GM12892 (cell line): Measurements from ENCODE around the gene WWC2.

ENCODE experiments used
- POLR2A ChIP-seq: IDR thresholded peaks from 2 replicates; pipeline ENCODE4 v1.6.1; 2011; ENCODE audit warnings: low read depth, low read length, control low read depth
- POLR2AphosphoS5 ChIP-seq: IDR thresholded peaks from 2 replicates; pipeline ENCODE4 v1.6.1; 2011; ENCODE audit warnings: low read depth, low read length, control low read depth
- TAF1 ChIP-seq: IDR thresholded peaks from 2 replicates; pipeline ENCODE4 v1.6.1; 2011; ENCODE audit warnings: low read depth, mild to moderate bottlenecking, control low read depth, low read length, borderline replicate concordance

DNA sequence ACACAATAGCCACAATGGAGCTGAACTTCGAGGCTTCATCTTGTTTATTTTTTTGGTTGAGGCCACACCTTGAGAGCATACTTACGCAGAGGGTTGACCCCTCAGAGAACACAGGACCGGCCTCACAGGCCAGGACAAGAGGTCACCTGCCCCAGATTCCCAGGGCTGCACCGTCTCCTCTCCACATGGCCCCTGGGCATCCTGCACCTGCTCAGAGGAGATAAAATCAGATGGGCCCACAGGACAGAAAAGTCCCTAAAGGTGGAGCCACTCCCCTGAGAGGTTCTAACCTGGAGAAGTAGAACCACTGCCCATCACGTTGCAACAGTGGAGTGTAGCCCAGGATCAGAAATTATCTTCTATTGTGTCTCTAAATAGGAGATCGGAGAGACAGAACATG, 224.2 kb downstream of the WWC2 start:
- no peak for TF ChIP-seq POLR2A
- TF ChIP-seq POLR2AphosphoS5, result no peak
- TF ChIP-seq TAF1, result no peak
